K562 (cell line): Measurements from ENCODE around the gene HOXC11. TPM values are rescaled to one million over a fixed set of nuclear protein-coding genes. Genes with fewer than 3 reads are reported as not detected.

ENCODE experiments used
- ATAC-seq: fragments of 200-7000 bp; cut with Tn5 transposase; 3 replicates; pipeline ENCODE4 v1.9.1; 2020; ENCODE audit warnings: moderate library complexity
- BruUV-seq: library from RNA; stranded (reverse); fragments of 400-500 nt; replicated peaks from 2 replicates; lab custom pipeline; 2021; lab: Mats Ljungman, UMichigan
- CTCF ChIA-PET: fragments of 300-600 bp; formaldehyde crosslinking; extraction: SDS; loops from one replicate; lab custom pipeline; 2021; ENCODE audit warnings: low intra/inter-chr PET ratio; lab: Yijun Ruan, JAX
- POLR2A ChIA-PET: fragments of 300-600, 350-650 bp; sonication (Branson Sonifier 250); formaldehyde crosslinking; extraction: SDS; loops from one replicate; lab custom pipeline; 2021; ENCODE audit warnings: antibody characterized with exemption, inconsistent platforms; lab: Yijun Ruan, JAX
- DNase-seq, 4 experiments: peaks; one replicate each; pipeline versions ENCODE4 v3.0.0 to v3.0.0-alpha.2; 2011 to 2018; ENCODE audit warnings: low spot score in 3 of 4, mixed read lengths in 3 of 4; ENCODE audit errors: extremely low read depth in 1 of 4
- FAIRE-seq: peaks from 2 replicates; lab custom pipeline; 2011; peaks lifted over from hg19 to GRCh38; lab: Jason Lieb, UNC
- H2AFZ ChIP-seq: 2 replicates; pipeline ENCODE4 v1.6.0; 2011; ENCODE audit warnings: low read depth, low read length, control low read depth, inconsistent platforms
- H3K27ac ChIP-seq: fragments of 200-600 bp; 3 replicates; pipeline ENCODE4 v1.8.0; 2011; ENCODE audit warnings: low read depth, mild to moderate bottlenecking, control low read depth, inconsistent platforms, low read length, moderate library complexity, mixed read lengths; ENCODE audit errors: extremely low read depth
- H3K27me3 ChIP-seq, 2 experiments: fragments of 300-600 bp in 1 of 2; 2 replicates in 1 of 2; 3 replicates in 1 of 2; pipeline versions ENCODE4 v1.6.0 to v1.8.0; 2011; ENCODE audit warnings: inconsistent platforms in 2 of 2, low read length in 2 of 2, mild to moderate bottlenecking in 1 of 2, mixed read lengths in 1 of 2, moderate library complexity in 1 of 2; ENCODE audit not compliant: control insufficient read depth in 2 of 2, insufficient read depth in 2 of 2
- H3K36me3 ChIP-seq: fragments of 300-600 bp; 3 replicates; pipeline ENCODE4 v1.8.0; 2011; ENCODE audit warnings: mild to moderate bottlenecking, low read length, inconsistent platforms; ENCODE audit not compliant: control insufficient read depth, insufficient read depth
- H3K4me1 ChIP-seq, 2 experiments: fragments of 200-600 bp in 1 of 2; replicated peaks in 1 of 2; 2 replicates in 1 of 2; 3 replicates in 1 of 2; pipeline versions ENCODE4 v1.5.1 to v1.8.0; 2011; ENCODE audit warnings: inconsistent platforms in 2 of 2, low read length in 2 of 2, mild to moderate bottlenecking in 1 of 2, mixed read lengths in 1 of 2, moderate library complexity in 1 of 2; ENCODE audit not compliant: control insufficient read depth in 2 of 2, insufficient read depth in 2 of 2
- H3K4me2 ChIP-seq: 2 replicates; pipeline ENCODE4 v1.6.1; 2011; ENCODE audit warnings: low read length, control low read depth, inconsistent platforms, mixed read lengths; ENCODE audit not compliant: insufficient read depth
- H3K4me3 ChIP-seq: fragments of 200-600 bp; sonication (generic), shearing (Covaris generic); 2 replicates; pipeline ENCODE4 v1.5.1; 2016; ENCODE audit warnings: control low read depth, inconsistent platforms
- H3K79me2 ChIP-seq: fragments of 200-600 bp; 3 replicates; pipeline ENCODE4 v1.8.0; 2011; ENCODE audit warnings: low read length, inconsistent platforms; ENCODE audit not compliant: control insufficient read depth, insufficient read depth
- H3K9ac ChIP-seq, 2 experiments: 2 replicates each; pipeline versions ENCODE4 v1.6.0 to v1.6.1; 2011; ENCODE audit warnings: low read depth in 2 of 2, low read length in 2 of 2, control low read depth in 1 of 2, inconsistent platforms in 1 of 2, mild to moderate bottlenecking in 1 of 2, mixed read lengths in 1 of 2; ENCODE audit not compliant: insufficient read depth in 1 of 2
- H3K9me1 ChIP-seq: one replicate; pipeline ENCODE4 v1.6.0; 2011; ENCODE audit warnings: inconsistent platforms, mild to moderate bottlenecking, low read length, moderate library complexity; ENCODE audit not compliant: control insufficient read depth, insufficient read depth
- H3K9me3 ChIP-seq: replicated peaks from 2 replicates; pipeline ENCODE4 v1.5.1; 2011; ENCODE audit warnings: low read depth, low read length, inconsistent platforms; ENCODE audit not compliant: control insufficient read depth, insufficient read depth
- H4K20me1 ChIP-seq: replicated peaks from 2 replicates; pipeline ENCODE4 v1.6.1; 2011; ENCODE audit warnings: low read length, inconsistent platforms, mixed read lengths; ENCODE audit not compliant: control insufficient read depth, insufficient read depth
- DIDO1 ChIP-seq: fragments of 450-650 bp; IDR thresholded peaks from 2 replicates; pipeline ENCODE4 v1.6.1; 2016; ENCODE audit warnings: low read depth, missing biosample characterization, missing genetic modification characterization
- ETV1 ChIP-seq: fragments of 450-650 bp; conservative IDR thresholded peaks from 2 replicates; pipeline ENCODE4 v1.6.1; 2016; ENCODE audit warnings: missing genetic modification characterization, control low read depth, low read depth, missing compliant biosample characterization
- FOXM1 ChIP-seq, 2 experiments: fragments of 450-650 bp in 1 of 2; sonication (generic) in 1 of 2; formaldehyde crosslinking in 1 of 2; IDR thresholded peaks; 2 replicates each; pipeline versions ENCODE4 v1.6.1 to v1.9.0; 2017 to 2022; ENCODE audit warnings: low read depth in 2 of 2, mild to moderate bottlenecking in 2 of 2, missing genetic modification reagents in 1 of 2, moderate library complexity in 1 of 2
- POLR3G ChIP-seq: IDR thresholded peaks from 2 replicates; pipeline ENCODE4 v1.6.1; 2011; ENCODE audit not compliant: insufficient read length, insufficient replicate concordance; ENCODE audit errors: extremely low read depth
- PURB ChIP-seq: sonication (generic); formaldehyde crosslinking; IDR thresholded peaks from 2 replicates; pipeline ENCODE4 v1.9.0; 2021; ENCODE audit warnings: low read depth, mild to moderate bottlenecking, missing genetic modification reagents
- SUPT5H ChIP-seq: fragments of 450-650 bp; IDR thresholded peaks from 2 replicates; pipeline ENCODE4 v1.6.1; 2016
- WGBS: fragments of 100-300 bp; shearing (Covaris generic); methylation state at CpG from one replicate; pipeline ENCODE4 v1.1.6; 2016; ENCODE audit warnings: low coverage, mixed read lengths; ENCODE audit not compliant: insufficient coverage; ENCODE audit errors: missing lambda C conversion rate; 5-methylcytosine and 5-hydroxymethylcytosine counted together
- in situ Hi-C: fragments of 300-500 bp; cut with MboI; formaldehyde crosslinking; loops from 4 replicates; pipeline ENCODE4 v1.15.0; 2018; ENCODE audit warnings: inconsistent platforms, mixed read lengths
- intact Hi-C: fragments of 100-400 bp; cut with micrococcal nuclease; formaldehyde crosslinking; loops from 2 replicates; pipeline ENCODE4 v1.14.2; 2022
- polyA plus RNA-seq, 8 experiments: library from polyadenylated mRNA; depleted of rRNA in 4 of 8; stranded (reverse) in 5 of 8; unstranded in 3 of 8; fragments of >200 nt; fragmentation: Nextera tagmentation in 2 of 8; fragmentation: Illumina TruSeq in 1 of 8; extraction: Ambion mirVana in 2 of 8; extraction: Trizol in 1 of 8; gene quantifications; 2 replicates each; pipeline versions ENCODE4 v1.2.1 to v1.2.3, GENCODE V29; 2011 to 2014; ENCODE audit warnings: inconsistent platforms in 1 of 8, missing spikeins in 1 of 8
- total RNA-seq, 7 experiments: library from RNA; depleted of rRNA in 6 of 7; stranded (reverse); fragments of >200 nt in 6 of 7; fragmentation: Illumina TruSeq in 2 of 7; extraction: Trizol in 2 of 7; gene quantifications; 2 replicates each; pipeline versions ENCODE4 v1.2.1 to v1.2.3, GENCODE V29; 2011 to 2021; ENCODE audit warnings: low replicate concordance in 1 of 7

The HOXC11 gene
- total and polyA plus RNA-seq, 9 of the 15 experiments (the other 6 are each of a cell fraction or from before 2014, with no cell fraction given) = not detected

GRCh38 chr12:54009171-54010052, 36.5 kb downstream of the HOXC11 start:
- intact Hi-C loops = loop anchor here (10.0 kb wide), 1 partner anchor 285 kb away; no protein-coding TSS in a partner anchor
- H2AFZ ChIP-seq = no peak overlapping the region
- ChIA-PET CTCF (no interaction called here), POLR2A (interaction anchor here (0.6 to 1.5 kb wide), 3 partner anchors 8 to 721 kb away, joined by 3 to 8 read pairs (median 4); no protein-coding TSS in a partner anchor)
- no peak for DNase-seq
- H3K4me2 ChIP-seq = no peak overlapping the region
- H4K20me1 ChIP-seq = no peaks in the 10 kb centered on the region; the same call in 1 of the 2 replicates
- H3K4me3 ChIP-seq = no peak overlapping the region
- no peaks in the 10 kb centered on the region for H3K9me3 ChIP-seq
- no TSS peak for BruUV-seq
- ATAC-seq = no peak
- H3K27ac ChIP-seq = no peak overlapping the region
- H3K4me1 ChIP-seq = peaks cover 14 to 29% of the 10 kb centered on the region in 2 experiments
- H3K36me3 ChIP-seq = no peaks in the 10 kb centered on the region
- TF ChIP-seq DIDO1 (no peak), PURB (no peak), FOXM1 (IDR thresholded peaks at IDR 0.05; ENCODE audit: low read depth) (no peak), FOXM1 (CRISPR knock-in tag; IDR thresholded peaks at IDR 0.05; ENCODE audit: low read depth) (no peak), POLR3G (no peak), SUPT5H (no peak), ETV1 (no peak)
- H3K9me1 ChIP-seq = no peaks in the 10 kb centered on the region
- in situ Hi-C loops = no loop called here
- H3K9ac ChIP-seq = no peak overlapping the region
- H3K79me2 ChIP-seq = no peaks in the 10 kb centered on the region; the same call in 2 of the 3 replicates
- no peaks in the 10 kb centered on the region for H3K27me3 ChIP-seq
- FAIRE-seq = no peak
- WGBS = 87% methylated on average over 25 of the region's 51 CpGs
